HG03521 (cell line): Measurements from ENCODE around the gene SLC44A5.

Experiments used
- ATAC-seq: cut with Tn5 transposase; IDR thresholded peaks from one replicate; pipeline ENCODE4 v1.9.1; 2021; ENCODE audit warnings: mild to moderate bottlenecking, moderate library complexity; ENCODE audit not compliant: unreplicated experiment

Gene SLC44A5

GRCh38 chr1:75589637-75590036 lies 21.3 kb downstream of the SLC44A5 start:
- ATAC-seq: no peak

- ATAC-seq: no peak
These were observed 22.0 kb downstream of the SLC44A5 start for GRCh38 chr1:75588779-75589475.

- no peak for ATAC-seq
These were observed 23.2 kb downstream of the SLC44A5 start for GRCh38 chr1:75587692-75588091.

GRCh38 chr1:75583282-75583681 lies 27.6 kb downstream of the SLC44A5 start:
- ATAC-seq: no peak

GRCh38 chr1:75582725-75583261 lies 28.1 kb downstream of the SLC44A5 start:
- ATAC-seq: no peak

- no peak for ATAC-seq
These were observed 31.9 kb downstream of the SLC44A5 start for GRCh38 chr1:75579046-75579445.

GRCh38 chr1:75575837-75576236 lies 35.1 kb downstream of the SLC44A5 start:
- no peak for ATAC-seq

- ATAC-seq: no peak
These were observed 43.7 kb downstream of the SLC44A5 start for GRCh38 chr1:75567191-75567590.

- ATAC-seq: no peak
These were observed 51.1 kb downstream of the SLC44A5 start for GRCh38 chr1:75559800-75560199.

- ATAC-seq: no peak
These were observed 51.8 kb downstream of the SLC44A5 start for GRCh38 chr1:75559136-75559535.

GRCh38 chr1:75554870-75555269 lies 56.0 kb downstream of the SLC44A5 start:
- no peak for ATAC-seq

GRCh38 chr1:75554181-75554580 lies 56.7 kb downstream of the SLC44A5 start:
- ATAC-seq: no peak

- no peak for ATAC-seq
These were observed 60.4 kb downstream of the SLC44A5 start for GRCh38 chr1:75550559-75550958.

GRCh38 chr1:75548721-75549480 lies 62.0 kb downstream of the SLC44A5 start:
- no peak for ATAC-seq

- no peak for ATAC-seq
These were observed 67.2 kb downstream of the SLC44A5 start for GRCh38 chr1:75543705-75544104.

- no peak for ATAC-seq
These were observed 67.9 kb downstream of the SLC44A5 start for GRCh38 chr1:75542818-75543570.

GRCh38 chr1:75539230-75540116 lies 71.4 kb downstream of the SLC44A5 start:
- ATAC-seq: no peak

- no peak for ATAC-seq
These were observed 77.8 kb downstream of the SLC44A5 start for GRCh38 chr1:75533085-75533484.

- ATAC-seq: no peak
These were observed 79.3 kb downstream of the SLC44A5 start for GRCh38 chr1:75531570-75531969.

- no peak for ATAC-seq
These were observed 81.4 kb downstream of the SLC44A5 start for GRCh38 chr1:75529488-75529887.
